PC-9 (cell line): ENCODE results near the gene YLPM1. TPM values are rescaled to one million over a fixed set of nuclear protein-coding genes. Genes with fewer than 3 reads are reported as not detected.
A peak's percentile ranks its signal among the peaks of the same experiment; 100 is the strongest.

Source experiments
- BruUV-seq: library from RNA; stranded (reverse); fragments of 400-500 nt; replicated peaks from 2 replicates; lab custom pipeline; 2021; lab: Mats Ljungman, UMichigan
- CTCF ChIA-PET: fragments of 300-600 bp; sonication (Branson Sonifier 250); formaldehyde crosslinking; loops from one replicate; lab custom pipeline; 2022; ENCODE audit warnings: antibody characterized with exemption; lab: Charles Lee
- POLR2A ChIA-PET: fragments of 300-600 bp; sonication (Branson Sonifier 250); formaldehyde crosslinking; loops from one replicate; lab custom pipeline; 2022; ENCODE audit warnings: antibody characterized with exemption; ENCODE audit not compliant: unreplicated experiment; lab: Charles Lee
- DNase-seq, 2 experiments: peaks; one replicate each; pipeline versions ENCODE4 v3.0.0 to v3.0.0-alpha.2; 2015 to 2022; ENCODE audit warnings: mixed read lengths in 1 of 2
- H2AFZ ChIP-seq: fragments of 200-600 bp; sonication (generic); 2 replicates; pipeline ENCODE4 v1.8.1; 2017; ENCODE audit warnings: antibody characterized with exemption
- H3F3A ChIP-seq: fragments of 200-600 bp; sonication (generic); 2 replicates; pipeline ENCODE4 v1.8.1; 2017; ENCODE audit warnings: antibody characterized with exemption, mild to moderate bottlenecking, low read depth; ENCODE audit not compliant: insufficient read depth
- H3K27ac ChIP-seq: fragments of 200-600 bp; sonication (generic); 2 replicates; pipeline ENCODE4 v1.6.1; 2016; ENCODE audit warnings: mixed run types
- H3K27me3 ChIP-seq: fragments of 200-600 bp; sonication (generic); 2 replicates; pipeline ENCODE4 v1.6.1; 2016; ENCODE audit warnings: low read depth, mixed run types; ENCODE audit not compliant: insufficient read depth
- H3K36me3 ChIP-seq: fragments of 200-600 bp; sonication (generic); 2 replicates; pipeline ENCODE4 v1.6.1; 2016; ENCODE audit warnings: low read depth, mixed run types
- H3K4me1 ChIP-seq: fragments of 200-600 bp; sonication (generic); replicated peaks from 2 replicates; pipeline ENCODE4 v1.6.1; 2016; ENCODE audit warnings: mixed run types; ENCODE audit not compliant: insufficient read depth
- H3K4me2 ChIP-seq: fragments of 200-600 bp; sonication (generic); 2 replicates; pipeline ENCODE4 v1.6.1; 2017; ENCODE audit warnings: mixed run types
- H3K4me3 ChIP-seq: fragments of 200-600 bp; sonication (generic); 2 replicates; pipeline ENCODE4 v1.6.1; 2016; ENCODE audit warnings: mixed run types
- H3K79me2 ChIP-seq: fragments of 200-600 bp; sonication (generic); 2 replicates; pipeline ENCODE4 v1.6.1; 2017; ENCODE audit warnings: low read depth, mixed run types
- H3K9me2 ChIP-seq: fragments of 200-600 bp; sonication (generic); 2 replicates; pipeline ENCODE4 v1.8.1; 2017; ENCODE audit warnings: mild to moderate bottlenecking; ENCODE audit not compliant: insufficient read depth
- H3K9me3 ChIP-seq: fragments of 200-600 bp; sonication (generic); 2 replicates; pipeline ENCODE4 v1.8.1; 2016; ENCODE audit warnings: low read depth; ENCODE audit not compliant: insufficient read depth
- H4K20me1 ChIP-seq: fragments of 200-600 bp; sonication (generic); 2 replicates; pipeline ENCODE4 v1.8.1; 2017; ENCODE audit not compliant: insufficient read depth
- EZH2 ChIP-seq: fragments of 200-600 bp; sonication (generic); IDR thresholded peaks from 2 replicates; pipeline ENCODE4 v1.8.0; 2017; ENCODE audit warnings: antibody characterized with exemption, low read depth
- intact Hi-C: fragments of 100-400 bp; cut with micrococcal nuclease; formaldehyde crosslinking; loops from one replicate; pipeline ENCODE4 v1.10.0; 2022; ENCODE audit not compliant: unreplicated experiment
- total RNA-seq: library from RNA; stranded (reverse); gene quantifications from 2 replicates; pipeline ENCODE4 v1.2.3, GENCODE V29; 2021
- TF ChIP-seq, protein P1 (sequence below): fragments of 200-600 bp; sonication (generic); conservative IDR thresholded peaks from 2 replicates; pipeline ENCODE4 v1.6.1; 2017; ENCODE audit warnings: mixed run types, antibody characterized with exemption, mild to moderate bottlenecking, moderate library complexity

The YLPM1 gene
- total RNA-seq, 1 experiment from 2014 or later: 170 TPM

DNA sequence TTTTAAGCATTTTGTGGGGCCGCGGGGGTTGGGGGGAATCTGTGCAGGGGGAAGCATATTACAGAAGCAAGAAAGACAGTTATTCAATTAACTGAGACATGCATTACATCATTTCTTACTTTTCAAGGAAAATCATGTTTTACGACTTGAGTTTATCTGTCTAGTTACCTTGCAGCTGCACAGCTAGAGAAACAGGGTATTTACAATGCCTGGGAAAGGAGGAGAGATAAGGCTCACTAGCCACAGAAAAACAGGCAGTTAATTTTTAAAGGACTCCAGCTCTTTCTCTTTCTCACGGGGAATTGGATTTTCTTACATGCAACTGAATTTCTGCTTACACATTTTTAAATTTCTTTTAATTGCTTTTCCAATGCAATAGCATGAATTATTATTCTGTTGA, 28.0 kb upstream of the YLPM1 start:
- intact Hi-C loops: no loop called here
- peaks cover 58% of the 10 kb centered on the region for H3K36me3 ChIP-seq
- no peak for DNase-seq
- no peaks in the 10 kb centered on the region for H3K9me3 ChIP-seq
- ChIA-PET CTCF (interaction anchor here (0.7 kb wide), 2 partner anchors 38 to 47 kb away, joined by 3 to 5 read pairs; no protein-coding TSS in a partner anchor), POLR2A (no interaction called here)
- no peak overlapping the region for H2AFZ ChIP-seq
- no peaks in the 10 kb centered on the region for H3K27me3 ChIP-seq
- H3K27ac ChIP-seq: no peak overlapping the region
- BruUV-seq: no TSS peak
- H4K20me1 ChIP-seq: peaks cover 4% of the 10 kb centered on the region; the same call in 1 of the 2 replicates
- TF ChIP-seq EZH2: no peak
- TF ChIP-seq, protein P1, sequence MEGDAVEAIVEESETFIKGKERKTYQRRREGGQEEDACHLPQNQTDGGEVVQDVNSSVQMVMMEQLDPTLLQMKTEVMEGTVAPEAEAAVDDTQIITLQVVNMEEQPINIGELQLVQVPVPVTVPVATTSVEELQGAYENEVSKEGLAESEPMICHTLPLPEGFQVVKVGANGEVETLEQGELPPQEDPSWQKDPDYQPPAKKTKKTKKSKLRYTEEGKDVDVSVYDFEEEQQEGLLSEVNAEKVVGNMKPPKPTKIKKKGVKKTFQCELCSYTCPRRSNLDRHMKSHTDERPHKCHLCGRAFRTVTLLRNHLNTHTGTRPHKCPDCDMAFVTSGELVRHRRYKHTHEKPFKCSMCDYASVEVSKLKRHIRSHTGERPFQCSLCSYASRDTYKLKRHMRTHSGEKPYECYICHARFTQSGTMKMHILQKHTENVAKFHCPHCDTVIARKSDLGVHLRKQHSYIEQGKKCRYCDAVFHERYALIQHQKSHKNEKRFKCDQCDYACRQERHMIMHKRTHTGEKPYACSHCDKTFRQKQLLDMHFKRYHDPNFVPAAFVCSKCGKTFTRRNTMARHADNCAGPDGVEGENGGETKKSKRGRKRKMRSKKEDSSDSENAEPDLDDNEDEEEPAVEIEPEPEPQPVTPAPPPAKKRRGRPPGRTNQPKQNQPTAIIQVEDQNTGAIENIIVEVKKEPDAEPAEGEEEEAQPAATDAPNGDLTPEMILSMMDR: no peak
- no peaks in the 10 kb centered on the region for H3K4me1 ChIP-seq
- H3K4me2 ChIP-seq: no peak overlapping the region
- no peaks in the 10 kb centered on the region for H3K9me2 ChIP-seq
- H3K79me2 ChIP-seq: no peaks in the 10 kb centered on the region
- no peak overlapping the region for H3K4me3 ChIP-seq
- H3F3A ChIP-seq: peaks cover 19% of the 10 kb centered on the region

DNA sequence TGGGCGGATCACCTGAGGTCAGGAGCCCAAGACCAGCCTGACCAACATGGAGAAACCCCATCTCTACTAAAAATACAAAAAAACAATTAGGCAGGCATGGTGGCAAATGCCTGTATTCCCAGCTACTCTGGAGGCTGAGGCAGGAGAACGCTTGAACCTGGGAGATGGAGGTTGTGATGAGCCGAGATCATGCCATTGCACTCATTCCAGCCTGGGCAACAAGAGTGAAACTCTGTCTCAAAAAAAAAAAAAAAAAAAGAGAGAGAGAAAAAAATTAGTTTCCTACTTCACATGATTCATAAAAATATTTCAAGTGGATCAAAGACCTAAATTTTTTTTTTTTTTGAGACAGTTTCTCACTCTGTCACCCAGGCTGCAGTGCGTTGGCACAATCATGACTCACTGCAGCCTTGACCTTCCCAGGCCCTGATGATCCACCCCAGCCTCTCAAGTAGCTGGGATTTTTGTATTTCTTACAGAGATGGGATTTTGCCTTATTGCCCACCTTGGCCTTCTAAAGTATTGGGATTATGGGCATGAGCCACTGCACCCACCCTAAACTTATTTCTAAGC, 25.3 kb upstream of the YLPM1 start:
- H3K27me3 ChIP-seq: no peaks in the 10 kb centered on the region
- no peak overlapping the region for H2AFZ ChIP-seq
- peaks cover 14% of the 10 kb centered on the region for H3F3A ChIP-seq
- DNase-seq: peak in 1 of 2 experiments; percentile 62
- H3K27ac ChIP-seq: peak overlapping the region; percentile 33; the same call in 1 of the 2 replicates
- no peaks in the 10 kb centered on the region for H3K9me3 ChIP-seq
- CTCF ChIA-PET: no interaction called here
- peaks cover 42% of the 10 kb centered on the region for H3K36me3 ChIP-seq
- H4K20me1 ChIP-seq: no peaks in the 10 kb centered on the region
- no peak overlapping the region for H3K4me2 ChIP-seq
- H3K4me1 ChIP-seq: no peaks in the 10 kb centered on the region
- BruUV-seq: no TSS peak
- POLR2A ChIA-PET: no interaction called here
- H3K79me2 ChIP-seq: no peaks in the 10 kb centered on the region
- H3K4me3 ChIP-seq: no peak overlapping the region
- TF ChIP-seq, protein P1: no peak
- H3K9me2 ChIP-seq: no peaks in the 10 kb centered on the region
- intact Hi-C loops: no loop called here

DNA sequence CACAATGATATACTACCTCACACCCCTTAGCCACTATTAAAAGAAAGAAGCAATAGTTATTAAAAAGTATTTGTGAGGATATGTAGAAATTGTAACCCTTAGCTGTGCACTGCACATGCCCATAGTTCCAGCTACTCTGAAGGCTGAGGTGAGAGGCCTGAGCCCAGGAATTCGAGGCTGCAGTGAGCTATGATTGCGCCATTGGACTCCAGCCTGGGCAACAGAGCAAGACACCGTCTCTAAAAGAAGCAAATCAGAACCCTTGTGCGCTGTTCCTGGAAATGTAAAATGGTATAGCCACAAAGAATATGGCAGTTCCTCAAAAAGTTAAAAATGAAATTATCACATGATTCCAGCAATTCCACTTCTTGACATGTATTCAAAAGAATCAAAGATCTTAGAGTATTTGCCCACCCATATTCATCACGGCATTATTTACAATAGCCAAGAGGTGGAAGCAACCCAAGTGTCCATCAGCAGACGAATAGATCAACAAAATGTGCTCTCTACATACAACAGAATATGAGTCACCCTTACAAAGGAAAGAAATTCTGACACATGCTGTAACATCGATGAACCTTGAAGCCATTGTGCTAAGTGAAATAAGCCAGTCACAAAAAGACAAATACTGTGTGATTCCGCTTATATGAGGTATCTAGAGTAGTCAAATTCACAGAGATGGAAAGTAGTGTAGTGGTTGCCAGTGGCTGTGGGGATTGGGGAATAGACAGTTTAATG, 23.7 kb upstream of the YLPM1 start:
- no peak for TF ChIP-seq EZH2
- TF ChIP-seq, protein P1: no peak
- H3K27ac ChIP-seq: no peak overlapping the region
- no peak overlapping the region for H3K4me2 ChIP-seq
- H3K9me3 ChIP-seq: no peaks in the 10 kb centered on the region
- no TSS peak for BruUV-seq
- no peak overlapping the region for H3K4me3 ChIP-seq
- no peaks in the 10 kb centered on the region for H4K20me1 ChIP-seq
- H3F3A ChIP-seq: peaks cover 14% of the 10 kb centered on the region
- intact Hi-C loops: no loop called here
- no peak overlapping the region for H2AFZ ChIP-seq
- no peaks in the 10 kb centered on the region for H3K79me2 ChIP-seq
- POLR2A ChIA-PET: interaction anchor here (0.6 kb wide), 2 partner anchors 14 to 52 kb away, joined by 3 to 31 read pairs; no protein-coding TSS in a partner anchor
- CTCF ChIA-PET: interaction anchor here (1.0 kb wide), 1 partner anchor 128 kb away, joined by 3 read pairs; the partner anchor contains the start of gene LTBP2
- H3K36me3 ChIP-seq: peaks cover 31% of the 10 kb centered on the region
- no peaks in the 10 kb centered on the region for H3K9me2 ChIP-seq
- no peaks in the 10 kb centered on the region for H3K4me1 ChIP-seq
- H3K27me3 ChIP-seq: no peaks in the 10 kb centered on the region
- no peak for DNase-seq
